ENCODE data around the gene WDR44.
"Not testable (repeated sequence)": the region's sequence is repeated elsewhere in the genome, so short reads cannot be mapped to it uniquely, and the experiment has no call there.

WDR44 gene

DNA sequence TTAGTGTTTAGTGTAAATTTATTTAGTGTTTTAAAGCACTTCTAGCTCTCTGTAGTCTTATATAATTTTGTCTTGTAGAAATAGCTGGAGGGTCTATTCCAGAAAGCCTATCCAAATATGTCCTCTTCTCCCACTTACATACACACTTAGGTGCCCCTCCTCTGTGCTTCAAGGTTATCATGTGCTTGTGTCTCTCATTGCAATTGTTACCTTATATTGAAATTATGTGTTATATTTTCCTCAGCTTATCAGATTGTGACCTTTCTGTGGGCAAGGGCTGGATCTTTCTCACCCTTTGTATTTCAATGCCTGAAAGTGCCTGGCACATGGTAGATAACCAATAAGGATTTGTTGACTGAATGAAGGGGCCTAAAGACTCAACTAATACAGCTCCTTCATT is 18.4 kb downstream of the WDR44 start:
- no peak for DNase-seq

DNA sequence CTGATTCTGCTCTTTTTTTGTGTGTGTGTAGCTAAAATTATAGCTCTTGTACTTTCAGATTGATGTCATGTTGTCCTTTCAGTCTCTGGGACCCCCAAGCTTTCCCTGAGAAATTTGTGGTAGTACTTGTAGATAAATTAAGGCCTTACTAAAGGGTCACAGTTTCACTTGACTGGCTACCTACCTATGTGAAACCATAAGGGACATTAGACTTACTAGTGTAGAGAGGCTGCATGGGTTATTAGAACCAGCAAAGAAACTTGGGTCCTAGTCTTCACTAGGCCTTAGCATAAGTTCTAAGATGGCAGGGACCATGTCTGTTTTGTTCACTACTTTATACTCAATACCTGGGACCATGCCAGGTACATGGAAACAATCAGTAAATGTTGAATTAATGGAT is 21.4 kb downstream of the WDR44 start:
- DNase-seq, result no peak

DNA sequence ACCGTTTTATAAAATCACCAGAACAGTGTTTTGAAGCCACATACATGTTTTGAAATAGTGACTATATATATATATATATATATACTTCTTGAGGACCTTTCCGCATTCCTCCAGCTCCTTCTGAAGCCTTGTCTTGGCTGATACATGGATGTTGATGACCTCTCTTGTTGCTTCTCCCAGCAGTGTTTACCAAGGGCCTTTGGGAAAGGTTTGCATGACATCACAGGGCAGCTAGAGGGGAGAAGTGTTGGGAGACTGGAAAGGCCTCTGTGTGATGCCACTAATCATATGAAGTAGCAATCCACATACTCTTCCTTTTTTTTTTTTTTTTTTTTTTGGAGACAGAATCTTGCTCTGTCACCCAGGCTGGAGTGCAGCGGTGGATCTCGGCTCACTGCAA is 22.5 kb downstream of the WDR44 start:
- no peak for DNase-seq

DNA sequence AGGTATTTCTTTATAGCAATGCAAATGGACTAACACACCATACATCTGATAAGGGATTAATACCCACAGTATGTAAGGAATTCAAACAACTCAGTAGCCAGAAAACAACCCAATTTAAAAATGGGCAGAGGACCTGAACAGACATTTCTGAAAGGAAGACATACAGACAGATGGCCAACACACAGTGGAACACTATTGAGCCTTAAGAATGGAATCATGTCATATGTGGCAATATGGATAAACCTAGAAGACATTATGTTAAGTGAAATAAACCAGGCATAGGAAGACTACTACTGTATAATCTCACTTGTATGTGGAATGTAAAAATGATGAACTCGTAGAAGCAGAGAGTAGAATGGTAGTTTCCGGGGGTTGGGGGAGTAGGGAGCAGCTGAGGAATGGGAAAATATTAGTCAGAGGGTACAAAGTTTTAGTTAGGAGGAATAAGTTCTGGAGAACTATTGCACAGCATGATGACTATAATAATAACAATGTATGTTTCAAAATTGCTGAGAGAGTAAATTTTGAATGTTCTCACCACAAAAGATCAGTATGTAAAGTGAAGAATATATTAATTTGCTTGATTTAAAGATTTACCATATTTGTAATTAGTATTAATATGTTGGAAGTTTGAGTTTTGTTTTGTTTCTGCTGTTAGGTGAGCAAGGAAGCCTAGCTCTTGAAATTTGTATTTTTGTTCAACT is 25.2 kb downstream of the WDR44 start:
- no peak for DNase-seq

DNA sequence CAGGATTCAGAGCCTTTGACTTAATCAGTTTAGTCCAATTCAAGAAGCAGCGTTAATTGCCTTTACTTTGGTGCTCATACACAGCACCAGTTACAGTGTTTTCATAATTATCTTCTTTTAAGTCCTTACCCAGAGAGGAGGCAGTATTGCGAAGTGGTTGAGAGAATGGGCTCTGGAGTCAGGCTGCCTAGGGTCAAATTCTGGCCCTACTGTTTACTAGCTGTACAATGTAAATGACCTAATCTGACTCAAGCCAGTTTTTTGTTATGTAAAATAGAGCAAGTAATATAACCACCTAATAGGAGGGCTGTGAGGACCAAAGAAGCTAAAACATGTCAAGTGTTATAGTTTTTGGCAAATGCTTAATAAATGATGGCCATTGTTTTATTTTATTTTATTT is 27.6 kb downstream of the WDR44 start:
- no peak for DNase-seq

DNA sequence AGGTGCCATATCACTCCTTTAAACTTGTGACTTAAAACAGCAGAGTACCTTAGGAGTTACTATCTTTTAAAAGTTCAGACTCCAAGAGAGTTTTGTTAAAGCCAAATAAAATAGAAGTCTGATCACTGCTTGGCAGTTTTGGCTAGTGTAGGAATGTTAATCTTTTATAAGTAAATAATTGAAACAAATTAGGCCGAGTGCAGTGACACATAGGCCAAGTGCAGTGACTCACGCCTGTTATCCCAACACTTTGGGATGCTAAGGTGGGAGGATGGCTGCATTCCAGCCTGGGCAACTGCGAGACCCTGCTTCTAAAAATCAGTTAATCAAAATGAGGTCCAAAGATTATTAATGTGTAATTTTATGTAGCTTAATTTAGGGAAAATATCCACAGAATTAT is 37.2 kb downstream of the WDR44 start:
- no peak for DNase-seq

DNA sequence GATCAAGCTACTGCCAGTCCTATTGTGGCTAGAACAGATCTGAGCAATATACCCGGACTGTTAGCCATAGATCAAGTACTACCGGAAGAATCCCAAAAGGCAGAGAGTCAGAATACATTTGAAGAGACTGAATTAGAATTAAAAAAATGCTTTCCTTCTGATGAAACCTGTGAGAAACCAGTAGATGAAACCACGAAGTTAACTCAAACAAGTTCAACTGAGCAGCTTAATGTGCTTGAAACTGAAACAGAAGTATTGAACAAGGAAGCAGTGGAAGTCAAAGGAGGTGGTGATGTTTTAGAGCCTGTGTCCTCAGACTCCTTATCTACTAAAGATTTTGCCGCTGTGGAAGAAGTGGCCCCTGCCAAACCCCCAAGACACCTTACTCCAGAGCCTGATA is 46.8 kb downstream of the WDR44 start:
- no peak for DNase-seq

DNA sequence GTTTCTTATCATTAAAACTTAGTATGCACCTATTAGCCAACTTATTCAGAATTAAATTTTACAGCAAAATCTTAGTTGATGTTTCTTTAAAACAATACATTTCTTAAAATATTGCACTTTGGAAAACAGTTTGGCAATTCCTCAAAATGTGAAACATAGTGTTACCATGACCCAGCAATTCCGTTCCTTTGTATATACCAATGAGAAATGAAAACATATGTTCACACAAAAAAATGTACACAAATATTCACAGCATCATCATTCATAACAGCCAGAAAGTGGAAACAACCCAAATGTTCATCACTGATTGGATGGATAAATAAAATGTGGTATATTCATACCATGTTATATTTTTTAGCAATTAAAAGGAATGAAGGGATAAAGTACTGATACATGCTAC is 50.2 kb downstream of the WDR44 start:
- DNase-seq, result no peak

DNA sequence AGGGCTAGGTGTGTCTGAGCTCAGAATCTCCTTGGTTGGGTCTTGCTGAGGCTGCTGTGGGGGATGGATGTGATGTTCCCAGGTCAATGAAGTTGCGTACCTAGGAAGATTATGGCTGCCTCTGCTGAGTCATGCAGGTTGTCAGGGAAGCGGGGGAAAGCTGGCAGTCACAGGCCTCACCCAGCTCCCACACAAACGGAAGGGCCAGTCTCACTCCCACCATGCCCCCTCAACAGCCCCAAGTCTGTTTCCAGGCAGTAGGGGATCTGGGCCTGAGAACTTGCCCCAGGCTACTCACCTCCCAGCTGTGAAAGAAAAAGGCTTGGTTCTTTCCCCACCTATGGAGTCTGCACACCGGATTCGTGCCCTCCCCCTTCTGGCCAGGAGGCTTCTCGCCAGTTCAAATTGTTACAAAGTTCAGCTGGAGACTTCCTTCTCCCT is 72.9 kb downstream of the WDR44 start:
- no peak for DNase-seq

DNA sequence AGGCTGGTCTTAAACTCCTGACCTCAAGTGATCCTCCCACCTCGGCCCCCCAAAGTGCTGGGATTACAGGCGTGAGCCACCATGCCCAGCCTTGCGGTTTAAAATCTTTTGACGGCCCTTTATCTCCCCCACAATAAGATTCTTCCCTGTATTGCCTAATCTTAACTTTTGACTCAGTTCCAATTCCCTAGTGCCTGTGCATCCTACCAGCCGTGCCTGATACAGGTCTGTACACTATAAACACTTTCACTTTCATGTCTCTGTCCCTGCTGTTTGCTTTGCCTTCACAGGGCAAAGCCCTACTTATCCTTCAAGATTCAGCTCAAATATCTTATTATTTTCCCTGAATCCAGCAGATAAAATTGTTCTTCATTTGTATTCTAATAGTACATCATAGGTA is 74.6 kb downstream of the WDR44 start:
- no peak for DNase-seq

DNA sequence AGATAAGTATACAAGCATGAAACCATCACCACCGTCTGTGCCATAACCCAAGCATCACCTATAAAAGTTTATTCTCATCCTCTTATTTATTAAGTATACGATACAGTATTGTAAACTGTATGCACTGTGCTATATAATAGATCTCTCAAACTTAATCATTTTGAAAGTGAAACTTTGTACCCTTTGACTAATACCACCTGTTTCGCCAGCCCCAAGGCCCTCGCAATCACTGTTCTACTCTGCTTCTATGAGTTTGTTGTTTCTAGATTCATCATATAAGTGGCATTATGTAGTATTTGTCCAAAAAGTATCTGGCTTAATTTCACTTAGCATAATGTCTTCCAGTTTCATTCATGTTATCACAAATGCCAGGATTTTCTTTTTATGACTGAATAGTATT is 77.7 kb downstream of the WDR44 start:
- no peak for DNase-seq

DNA sequence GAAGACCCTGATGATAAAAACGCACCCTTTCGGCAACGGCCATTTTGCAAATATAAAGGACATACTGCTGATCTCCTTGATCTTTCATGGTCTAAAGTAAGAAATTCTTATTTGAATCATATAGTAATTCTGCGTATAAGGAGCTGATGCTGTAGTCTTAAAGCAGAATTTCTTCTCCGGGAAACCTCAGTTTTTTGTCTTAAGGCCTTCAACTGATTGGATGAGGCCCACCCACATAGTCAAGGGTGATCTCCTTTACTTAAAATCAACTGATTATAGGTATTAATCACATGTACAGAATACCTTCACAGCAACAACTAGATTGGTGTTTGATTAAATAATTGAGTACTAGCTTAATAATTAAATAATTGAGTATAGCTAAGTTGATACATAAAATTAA is 86.9 kb downstream of the WDR44 start:
- DNase-seq, result no peak

DNA sequence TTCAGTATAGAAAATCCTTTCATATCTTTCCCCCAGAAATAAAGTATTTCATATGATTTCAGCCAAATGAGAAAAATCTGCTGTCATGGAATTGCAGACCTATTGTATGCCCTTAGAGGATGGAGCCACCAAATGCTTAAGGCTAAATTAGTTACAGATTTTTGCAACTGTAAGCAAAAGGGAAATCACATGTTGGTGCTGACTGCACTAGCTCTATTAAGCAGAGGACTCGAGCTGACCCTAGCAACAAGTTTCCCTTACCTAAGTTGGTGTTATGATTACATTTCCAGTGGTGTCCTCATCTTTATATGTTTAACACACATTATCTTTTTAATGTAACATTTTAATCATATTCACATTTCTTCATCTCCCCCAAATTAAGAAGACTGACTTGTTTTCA is 91.4 kb downstream of the WDR44 start:
- DNase-seq, result no peak

DNA sequence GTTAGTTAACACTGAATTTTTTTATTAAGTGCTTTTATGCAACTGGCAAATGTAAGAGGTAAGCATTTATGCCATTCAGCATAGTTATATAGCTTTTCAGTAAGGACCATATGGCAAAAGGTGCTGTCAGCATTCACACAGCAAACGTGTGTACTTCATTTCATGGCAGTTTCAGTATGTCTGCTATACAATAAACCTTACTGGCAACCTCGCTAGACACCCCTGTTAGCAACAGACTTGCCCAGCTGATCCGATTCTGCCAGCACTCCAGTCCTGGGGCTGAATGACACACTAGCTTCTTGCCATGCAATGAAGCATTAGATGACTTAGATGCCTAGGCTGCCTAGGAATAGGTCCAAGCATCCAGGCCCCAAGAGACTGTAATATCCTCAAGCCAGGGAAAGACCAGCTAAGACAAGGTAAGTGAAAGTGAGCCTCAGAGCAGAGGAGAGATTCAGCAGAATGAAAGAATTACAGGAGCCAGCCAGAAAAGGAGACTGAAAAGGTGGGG is 102.4 kb downstream of the WDR44 start:
- no peak for DNase-seq

DNA sequence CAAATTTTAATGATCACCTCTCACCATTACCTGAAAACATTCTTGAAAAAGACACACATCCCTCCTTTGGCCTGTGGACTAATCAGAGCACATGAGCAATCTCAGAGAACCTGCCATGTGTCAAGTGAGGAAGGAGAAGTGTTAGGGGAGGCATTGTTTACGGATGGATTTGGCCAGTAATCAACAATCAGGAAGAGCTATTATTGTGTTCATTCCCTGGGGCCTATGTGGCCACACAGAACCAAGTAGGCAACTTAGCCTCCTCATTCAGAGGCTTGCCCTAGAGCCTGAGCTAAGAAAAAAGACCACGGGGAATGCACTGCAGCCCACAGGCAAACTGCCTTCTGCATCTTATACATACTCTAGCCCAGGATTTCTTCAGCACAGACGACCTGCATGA is 109.1 kb downstream of the WDR44 start:
- DNase-seq, result no peak

DNA sequence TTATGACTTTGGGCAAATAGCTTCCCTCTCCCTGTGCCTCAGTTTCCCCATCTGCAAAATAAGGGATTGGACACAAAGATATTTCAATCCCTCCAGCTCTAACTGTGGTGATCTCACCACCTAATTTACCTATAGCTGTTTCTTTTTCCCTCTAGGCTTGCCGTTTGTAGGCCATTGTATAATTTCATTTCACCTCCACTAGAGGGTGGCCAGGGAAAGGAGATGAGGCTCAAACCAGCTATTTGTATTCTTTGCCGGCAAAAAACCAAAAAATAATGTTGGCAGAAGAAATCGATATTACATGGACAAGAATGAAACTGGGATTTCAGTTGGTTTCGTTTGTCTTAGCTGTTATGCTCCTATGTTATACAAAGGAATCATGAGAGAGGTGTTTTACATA is 113.6 kb downstream of the WDR44 start:
- peak; percentile 9 for DNase-seq

DNA sequence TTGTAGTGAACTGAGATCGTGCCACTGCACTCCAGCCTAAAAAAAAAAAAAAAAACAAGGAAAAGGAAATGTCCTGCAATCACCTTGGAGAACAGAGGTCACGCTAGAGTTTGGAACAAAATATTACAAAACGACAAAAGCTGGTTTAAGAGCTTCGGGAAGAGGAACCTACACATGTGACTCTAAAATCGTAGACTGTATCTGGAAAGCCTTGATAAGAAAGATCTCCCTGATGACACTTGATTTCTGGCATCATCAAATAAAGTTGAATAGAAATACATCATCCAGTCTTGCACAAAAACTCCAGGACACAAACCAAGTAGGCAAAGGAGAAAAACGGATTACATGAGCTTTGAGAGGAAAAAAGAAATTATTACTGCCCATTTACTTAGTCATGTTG is 118.6 kb downstream of the WDR44 start:
- DNase-seq, result no peak

DNA sequence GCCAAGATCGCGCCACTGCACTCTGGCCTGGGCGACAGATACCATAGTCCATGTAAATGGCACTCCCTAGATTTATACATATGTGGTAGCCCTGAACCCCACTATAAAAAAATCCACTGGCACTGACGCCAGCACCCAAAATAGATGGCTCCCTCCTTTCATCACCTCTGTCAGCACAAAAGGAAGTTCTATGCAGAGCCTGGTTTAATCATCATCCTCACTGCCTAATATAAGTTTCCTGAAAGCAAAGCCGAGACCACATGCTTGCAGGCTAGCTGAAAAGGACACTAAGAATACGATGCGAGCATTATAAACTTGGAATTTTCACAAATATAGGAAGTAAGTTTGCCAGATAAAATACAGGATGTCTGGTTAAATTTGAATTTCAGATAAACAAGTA is 122.2 kb downstream of the WDR44 start:
- no peak for DNase-seq

DNA sequence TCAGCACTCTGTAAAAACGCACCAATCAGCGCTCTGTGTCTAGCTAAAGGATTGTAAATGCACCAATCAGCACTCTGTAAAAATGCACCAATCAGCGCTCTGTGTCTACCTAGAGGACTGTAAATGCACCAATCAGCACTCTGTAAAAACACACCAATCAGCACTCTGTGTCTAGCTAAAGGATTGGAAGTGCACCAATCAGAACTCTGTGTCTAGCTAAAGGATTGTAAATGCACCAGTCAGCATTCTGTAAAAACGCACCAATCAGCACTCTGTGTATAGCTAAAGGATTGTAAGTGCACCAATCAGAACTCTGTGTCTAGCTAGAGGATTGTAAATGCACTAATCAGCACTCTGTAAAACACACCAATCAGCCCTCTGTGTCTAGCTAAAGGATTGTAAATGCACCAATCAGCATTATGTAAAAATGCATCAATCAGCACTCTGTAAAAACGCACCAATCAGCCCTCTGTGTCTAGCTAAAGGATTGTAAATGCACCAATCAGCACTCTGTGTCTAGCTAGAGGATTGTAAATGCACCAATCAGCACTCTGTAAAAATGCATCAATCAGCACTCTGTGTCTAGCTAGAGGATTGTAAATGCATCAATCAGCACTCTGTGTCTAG is 124.9 kb downstream of the WDR44 start:
- not testable (repeated sequence) for DNase-seq

DNA sequence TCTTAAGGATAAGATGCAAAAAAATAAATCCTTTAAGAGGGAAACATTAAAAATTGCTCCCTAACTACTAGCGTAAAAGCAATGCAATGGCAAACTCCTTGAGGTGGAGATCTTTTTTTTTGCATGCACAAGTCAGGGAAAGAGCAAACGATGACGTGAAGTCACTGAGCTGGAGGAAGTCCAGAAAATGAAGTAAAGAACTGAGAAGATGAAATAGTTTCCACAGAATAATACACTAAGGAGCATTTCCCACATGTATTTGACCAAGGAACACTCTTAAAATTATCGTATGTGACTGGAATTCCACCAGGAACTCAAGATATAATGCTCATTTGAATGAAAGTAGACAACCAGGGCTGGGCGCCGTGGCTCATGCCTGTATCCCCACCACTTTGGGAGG is 128.7 kb downstream of the WDR44 start:
- DNase-seq, result no peak

DNA sequence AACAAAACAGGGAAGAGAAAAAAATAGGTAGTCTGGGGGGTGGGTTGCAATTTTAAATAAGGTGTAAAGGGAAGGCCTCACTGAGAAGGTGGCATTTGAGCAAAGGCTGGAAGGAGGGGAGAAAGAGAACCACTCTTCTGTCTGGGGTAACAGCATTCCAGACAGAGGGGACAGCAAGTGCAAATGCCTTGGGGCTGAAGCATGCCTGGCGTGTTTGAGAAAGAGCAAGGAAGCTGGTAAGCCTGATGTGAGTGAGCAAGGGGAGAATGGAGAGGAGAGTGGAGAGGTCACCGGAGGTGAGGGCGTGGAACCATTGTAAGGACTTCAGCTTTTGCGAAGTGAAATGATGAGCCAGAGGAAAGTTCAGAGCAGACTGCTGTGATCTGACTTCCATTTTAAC is 130.0 kb downstream of the WDR44 start:
- no peak for DNase-seq

DNA sequence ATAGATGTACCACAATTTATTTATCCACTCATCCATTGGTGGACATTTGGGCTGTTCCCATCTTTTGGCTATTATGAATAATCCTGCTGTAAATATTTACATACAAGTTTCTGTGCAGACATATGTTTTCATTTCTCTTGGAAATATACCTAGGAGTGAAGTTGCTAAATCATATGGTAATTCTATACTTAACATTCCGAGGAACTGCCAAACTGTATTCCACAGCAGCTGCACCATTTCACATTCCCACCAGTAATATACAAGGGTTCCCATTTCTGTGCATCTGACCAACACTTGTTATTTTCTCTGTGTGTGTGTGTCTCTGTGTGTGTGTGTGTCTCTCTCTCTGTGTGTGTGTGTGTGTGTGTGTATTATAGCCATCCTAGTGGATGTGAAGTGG is 134.3 kb downstream of the WDR44 start:
- no peak for DNase-seq

DNA sequence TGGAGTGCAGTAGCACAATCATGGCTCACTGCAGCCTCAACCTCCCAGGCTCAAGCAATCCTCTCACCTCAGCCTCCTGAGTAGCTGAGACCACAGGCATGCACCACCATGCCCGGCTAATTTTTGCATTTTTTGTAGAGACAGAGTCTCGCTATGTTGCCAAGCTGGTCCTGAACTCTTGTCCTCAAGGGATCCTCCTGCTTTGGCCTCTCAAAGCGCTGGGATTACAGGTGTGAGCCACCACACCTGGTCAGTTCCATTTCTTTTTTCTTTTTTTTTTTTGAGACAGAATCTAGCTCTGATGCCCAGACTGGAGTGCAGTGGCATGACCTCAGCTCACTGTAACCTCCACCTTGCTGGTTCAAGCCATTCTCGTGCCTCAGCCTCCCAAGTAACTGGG is 136.5 kb downstream of the WDR44 start:
- not testable (repeated sequence) for DNase-seq

DNA sequence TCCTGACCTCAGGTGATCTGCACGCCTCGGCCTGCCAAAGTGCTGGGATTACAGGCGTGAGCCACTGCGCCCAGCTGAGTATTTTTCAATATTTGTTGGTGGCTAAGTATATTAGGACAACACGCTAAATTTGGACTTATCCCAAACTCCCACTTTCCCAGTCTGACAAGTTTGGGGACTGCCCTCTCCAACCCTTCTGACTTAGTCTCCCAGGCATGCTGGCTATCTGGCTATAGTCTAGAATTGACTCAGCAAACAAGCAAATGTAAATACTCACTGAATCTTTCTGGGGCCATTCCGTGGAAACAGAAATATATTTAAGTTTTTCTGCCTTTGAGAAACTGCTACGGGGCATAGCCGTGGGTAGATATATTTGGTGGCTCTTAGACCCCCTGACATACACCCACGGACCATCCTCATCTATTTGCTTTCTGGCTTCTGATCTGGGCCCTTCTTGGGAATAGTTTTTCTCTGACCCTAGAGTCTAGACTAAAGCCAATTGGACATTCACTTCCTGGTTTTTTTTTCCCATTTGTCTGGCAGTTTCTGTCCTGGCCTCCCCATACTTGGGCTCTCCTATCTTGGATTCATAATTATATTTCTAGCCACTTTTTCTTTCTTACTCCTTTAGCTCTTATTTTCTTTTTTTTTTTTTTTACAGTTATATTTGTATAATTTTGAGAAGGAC is 138.5 kb downstream of the WDR44 start:
- no peak for DNase-seq
